Suppressor macrophage (primary cell): ENCODE results near the gene SELENON.

ENCODE experiments used
- DNase-seq, 4 experiments: peaks; one replicate each; pipeline ENCODE4 v3.0.0-alpha.2; 2020 to 2022
- total RNA-seq, 17 experiments: gene quantifications; one replicate each; lab custom pipeline; 2026; ENCODE audit warnings: mixed read lengths in 6 of 17, inconsistent platforms in 3 of 17; lab: John Stamatoyannopoulos, UW

SELENON gene, protein sequence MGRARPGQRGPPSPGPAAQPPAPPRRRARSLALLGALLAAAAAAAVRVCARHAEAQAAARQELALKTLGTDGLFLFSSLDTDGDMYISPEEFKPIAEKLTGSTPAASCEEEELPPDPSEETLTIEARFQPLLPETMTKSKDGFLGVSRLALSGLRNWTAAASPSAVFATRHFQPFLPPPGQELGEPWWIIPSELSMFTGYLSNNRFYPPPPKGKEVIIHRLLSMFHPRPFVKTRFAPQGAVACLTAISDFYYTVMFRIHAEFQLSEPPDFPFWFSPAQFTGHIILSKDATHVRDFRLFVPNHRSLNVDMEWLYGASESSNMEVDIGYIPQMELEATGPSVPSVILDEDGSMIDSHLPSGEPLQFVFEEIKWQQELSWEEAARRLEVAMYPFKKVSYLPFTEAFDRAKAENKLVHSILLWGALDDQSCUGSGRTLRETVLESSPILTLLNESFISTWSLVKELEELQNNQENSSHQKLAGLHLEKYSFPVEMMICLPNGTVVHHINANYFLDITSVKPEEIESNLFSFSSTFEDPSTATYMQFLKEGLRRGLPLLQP
- total RNA-seq, result 40.4 to 279 (median 79.5) reads per million in 17 experiments

DNA sequence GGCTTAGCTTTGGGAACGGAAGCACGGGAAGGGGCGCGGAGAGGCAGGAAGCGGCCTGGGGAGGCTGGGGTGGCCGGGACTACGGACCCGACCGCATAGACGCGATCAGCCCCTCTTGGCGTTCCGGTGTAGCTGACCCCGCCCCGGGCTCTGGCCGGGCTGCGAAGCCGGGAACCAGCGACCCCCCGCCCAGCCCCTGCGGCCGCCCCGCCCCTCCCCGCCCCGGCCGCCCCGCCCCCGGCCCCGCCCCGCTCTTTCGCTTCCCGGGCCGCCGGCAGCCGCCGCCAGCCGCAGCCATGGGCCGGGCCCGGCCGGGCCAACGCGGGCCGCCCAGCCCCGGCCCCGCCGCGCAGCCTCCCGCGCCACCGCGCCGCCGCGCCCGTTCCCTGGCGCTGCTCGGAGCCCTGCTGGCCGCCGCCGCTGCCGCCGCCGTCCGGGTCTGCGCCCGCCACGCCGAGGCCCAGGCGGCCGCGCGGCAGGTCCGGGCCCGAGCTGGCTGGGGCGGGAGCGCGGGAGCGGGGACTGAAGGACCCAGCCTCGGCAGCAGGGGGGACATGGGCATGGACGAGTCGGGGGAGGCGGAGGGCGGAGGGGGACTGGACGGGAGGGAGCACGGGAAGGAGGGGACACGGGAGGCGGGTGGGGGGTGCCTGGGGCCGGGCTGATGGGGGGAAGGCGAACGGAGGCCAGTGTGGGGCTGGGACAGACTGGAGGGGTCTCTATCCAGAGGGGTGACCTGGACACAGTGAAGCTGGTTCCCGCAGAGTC lies at the start of gene SELENON:
TSS of gene SELENON (plus strand) at position 259 of the 768 bp plus-strand sequence. CDS start at position 297, 38 bp downstream.
- DNase-seq, result peak; percentile 42 to 80 (median 62)

GRCh38 chr1:25750923-25751605 lies 48.9 kb upstream of the SELENON start:
- no peak for DNase-seq

- no peak for DNase-seq
Observed at GRCh38 chr1:25754470-25755181, 45.4 kb upstream of the SELENON start.

DNA sequence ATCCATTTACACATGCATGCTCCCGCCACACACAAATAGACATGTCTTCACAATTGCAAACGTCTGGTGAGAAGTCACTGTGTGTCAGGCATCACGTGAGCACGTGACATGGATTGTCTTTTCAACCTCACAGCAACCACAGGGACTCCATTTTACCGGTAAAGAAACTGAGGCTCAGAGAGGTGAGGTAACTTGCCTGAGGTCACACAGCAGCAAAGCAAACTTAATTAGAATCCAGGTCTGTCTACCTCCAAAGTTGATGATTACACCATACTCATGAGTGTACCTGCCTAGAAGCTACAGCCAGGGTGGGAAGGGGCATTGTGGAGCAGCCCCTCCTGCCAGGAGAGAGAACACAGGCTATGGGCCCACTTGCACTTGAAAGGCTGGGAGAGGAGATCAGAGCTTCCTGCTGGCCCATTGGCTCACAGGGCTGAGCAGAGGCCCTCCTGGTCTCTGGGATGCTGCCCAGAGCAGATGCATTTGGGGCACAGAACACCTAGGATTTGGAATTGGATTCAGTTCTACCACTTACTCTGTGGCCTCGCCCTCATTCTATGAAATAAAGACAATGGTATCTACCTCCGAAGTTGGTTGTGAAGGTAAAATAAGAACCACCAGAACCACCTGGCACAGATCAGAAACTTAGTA lies 44.4 kb upstream of the SELENON start:
- no peak for DNase-seq

DNA sequence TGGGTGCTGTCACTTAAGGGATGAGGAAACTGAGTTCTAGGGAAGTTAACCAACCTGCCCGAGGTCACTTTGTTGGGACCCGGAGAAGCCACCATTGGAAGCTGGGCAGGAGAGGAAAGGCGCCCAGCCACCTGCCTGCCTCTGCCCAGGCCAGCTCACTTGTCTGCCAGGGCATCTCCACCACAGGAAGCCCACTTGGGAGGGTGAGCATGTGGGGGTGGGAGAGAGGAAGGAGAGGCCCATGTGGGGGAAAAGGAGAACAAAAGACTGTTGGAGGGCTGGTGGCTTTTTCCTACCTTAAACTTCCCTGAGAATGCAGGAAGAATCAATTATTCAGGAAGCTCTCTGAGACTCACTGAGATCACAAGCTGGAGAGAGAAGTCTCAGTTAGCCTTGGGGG lies 43.8 kb upstream of the SELENON start:
- DNase-seq, result peak in 1 of 4 experiments; percentile 13

- DNase-seq, result no peak
Observed at GRCh38 chr1:25757151-25757845, 42.7 kb upstream of the SELENON start.

- no peak for DNase-seq
Observed at GRCh38 chr1:25757846-25758185, 42.2 kb upstream of the SELENON start.

GRCh38 chr1:25758466-25759070 lies 41.4 kb upstream of the SELENON start:
- no peak for DNase-seq

DNA sequence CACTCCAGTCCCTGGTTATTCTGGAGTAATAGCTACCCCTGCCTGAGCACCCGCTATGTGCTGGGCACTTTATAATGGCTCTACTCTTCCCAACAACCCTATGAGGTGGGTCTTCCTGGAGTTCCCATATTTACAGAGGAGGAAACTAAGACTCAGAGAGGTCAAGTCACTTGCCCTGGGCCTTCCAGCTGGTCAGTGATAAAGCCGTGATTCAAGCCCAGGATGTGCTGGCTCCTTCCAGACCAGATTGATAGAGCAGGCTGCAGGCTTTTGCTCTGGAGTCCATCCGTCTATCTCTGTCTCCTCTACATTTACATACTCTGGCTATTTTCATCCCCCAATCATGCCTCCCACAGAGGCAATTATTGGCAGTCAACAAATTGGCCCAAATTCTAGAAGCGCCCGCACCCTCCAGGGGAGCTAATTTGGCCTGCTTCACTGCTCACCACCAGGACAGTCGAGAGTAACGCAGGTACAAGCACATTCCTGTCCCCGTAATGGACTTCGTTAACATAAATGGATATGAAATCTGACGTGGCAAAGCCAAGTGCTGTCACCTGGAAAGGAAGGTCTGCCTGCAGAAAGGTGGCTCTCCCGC lies 39.8 kb upstream of the SELENON start:
- DNase-seq, result no peak

GRCh38 chr1:25760871-25761270 lies 39.1 kb upstream of the SELENON start:
- no peak for DNase-seq

- DNase-seq, result no peak
Observed at GRCh38 chr1:25763493-25763892, 36.5 kb upstream of the SELENON start.

DNA sequence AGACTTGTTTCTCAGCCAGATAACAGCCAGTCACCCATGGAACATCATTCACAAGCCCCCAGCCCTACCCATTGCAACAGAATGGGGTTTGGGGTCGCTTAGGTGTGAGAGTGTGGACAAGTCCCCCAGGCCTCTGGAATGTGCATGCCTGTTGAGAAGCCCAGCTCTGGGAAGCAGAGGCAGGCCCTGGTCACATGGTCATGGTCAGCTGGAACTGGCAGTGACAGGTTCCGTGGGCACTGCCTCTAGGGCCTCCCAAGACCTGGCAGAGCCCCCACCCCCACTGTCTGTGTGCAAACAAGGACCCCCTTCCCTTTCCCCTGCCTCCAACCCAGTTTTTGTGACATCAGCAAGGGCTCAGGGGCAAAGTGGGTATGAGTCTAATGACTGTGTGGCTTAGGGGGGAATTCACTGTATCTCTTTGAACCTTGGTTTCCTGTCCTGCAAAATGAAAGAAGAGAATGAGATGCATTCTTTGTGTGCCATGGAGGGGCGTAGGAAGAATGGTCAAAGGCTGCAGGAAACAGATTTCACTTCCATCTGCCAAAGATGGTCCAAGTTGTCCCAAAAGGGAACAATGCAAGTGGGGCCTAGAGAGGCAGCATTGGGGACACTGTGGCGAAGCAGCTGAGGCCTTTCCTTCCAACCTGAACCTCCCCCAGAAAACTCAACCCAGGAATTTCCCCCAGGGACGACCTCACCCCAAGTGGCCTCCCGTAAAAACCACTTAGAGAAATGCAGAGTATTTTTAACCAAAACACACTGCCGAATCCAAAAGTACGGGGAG lies 34.7 kb upstream of the SELENON start:
- no peak for DNase-seq

DNA sequence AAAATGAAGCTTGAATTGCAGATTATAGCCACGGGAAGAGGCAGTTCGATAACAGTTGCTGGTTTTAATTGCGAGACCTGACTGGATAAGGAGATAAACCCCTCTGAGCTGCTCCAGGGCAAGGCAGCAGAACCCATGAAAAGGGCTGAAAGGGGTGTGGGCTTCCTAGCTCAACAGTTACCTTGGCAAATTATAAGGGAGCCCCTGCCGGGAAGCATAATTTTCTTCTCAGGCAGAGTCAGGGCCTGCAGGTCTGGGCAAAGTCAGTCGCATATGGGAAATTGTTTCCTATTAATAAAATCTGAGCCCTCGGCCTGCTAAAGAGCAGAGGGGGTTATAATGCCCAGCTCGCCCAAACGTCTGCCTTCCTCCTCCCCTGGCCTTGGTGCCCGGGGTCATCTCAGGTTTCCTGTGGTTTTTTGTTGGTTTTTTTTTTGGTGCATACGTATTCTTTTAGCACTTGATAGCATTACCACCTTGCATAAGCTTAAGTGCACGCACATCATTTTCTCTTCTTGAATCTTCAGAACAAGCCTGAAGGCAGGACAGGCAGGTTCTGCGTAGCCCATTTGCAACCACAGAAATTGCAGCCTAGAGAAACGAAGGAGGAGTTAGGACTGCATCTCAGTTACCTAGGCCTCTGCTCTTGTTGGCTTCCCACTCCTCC lies 33.9 kb upstream of the SELENON start:
- DNase-seq, result no peak

- DNase-seq, result no peak
Observed at GRCh38 chr1:25766721-25767436, 33.1 kb upstream of the SELENON start.

GRCh38 chr1:25767437-25767770 lies 32.6 kb upstream of the SELENON start:
- no peak for DNase-seq

- DNase-seq, result no peak
Observed at GRCh38 chr1:25768999-25769398, 31.0 kb upstream of the SELENON start.

DNA sequence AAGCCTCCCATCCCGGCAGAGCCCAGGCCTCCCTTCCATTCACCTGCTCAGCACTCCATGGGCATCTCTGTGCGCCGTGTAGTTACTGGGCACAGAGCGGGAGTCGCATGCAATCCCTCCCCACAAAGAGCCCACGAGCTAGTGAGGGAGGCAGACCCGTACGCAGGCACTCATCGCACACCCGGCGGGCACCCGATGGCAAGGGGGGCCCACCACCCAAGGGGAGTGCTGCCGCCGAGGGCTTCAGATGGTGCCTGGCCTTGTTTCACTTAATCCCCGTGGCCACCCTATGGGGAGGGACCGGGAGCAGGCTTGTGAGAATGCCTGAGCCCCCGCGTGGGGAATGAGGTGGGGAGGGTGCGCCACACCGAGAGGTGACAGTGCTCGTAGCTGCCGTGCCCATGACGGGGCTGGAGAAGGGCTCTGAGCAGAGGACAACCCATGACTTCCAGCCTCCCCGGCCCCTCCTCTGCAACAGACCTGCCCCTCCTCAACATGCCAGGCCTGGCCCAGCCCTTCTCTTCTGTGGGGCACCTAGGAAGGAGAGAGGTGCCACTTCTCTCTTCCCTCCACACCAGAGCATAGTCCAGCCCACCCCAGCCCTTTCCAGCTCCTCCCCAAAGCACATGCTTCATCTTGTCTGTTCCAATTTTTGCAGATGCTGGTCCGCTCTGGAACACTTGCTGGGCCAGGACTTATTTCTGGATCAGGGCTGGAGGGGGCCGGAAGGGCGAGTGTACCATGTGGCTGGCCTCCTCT lies 30.2 kb upstream of the SELENON start:
- no peak for DNase-seq
